GM10847 (cell line): ENCODE measurements around the gene ATOH8.

Experiments used
- POLR2A ChIP-seq: IDR thresholded peaks from 2 replicates; pipeline ENCODE4 v1.6.1; 2011; ENCODE audit not compliant: insufficient read length; ENCODE audit errors: extremely low read depth

The ATOH8 gene

DNA sequence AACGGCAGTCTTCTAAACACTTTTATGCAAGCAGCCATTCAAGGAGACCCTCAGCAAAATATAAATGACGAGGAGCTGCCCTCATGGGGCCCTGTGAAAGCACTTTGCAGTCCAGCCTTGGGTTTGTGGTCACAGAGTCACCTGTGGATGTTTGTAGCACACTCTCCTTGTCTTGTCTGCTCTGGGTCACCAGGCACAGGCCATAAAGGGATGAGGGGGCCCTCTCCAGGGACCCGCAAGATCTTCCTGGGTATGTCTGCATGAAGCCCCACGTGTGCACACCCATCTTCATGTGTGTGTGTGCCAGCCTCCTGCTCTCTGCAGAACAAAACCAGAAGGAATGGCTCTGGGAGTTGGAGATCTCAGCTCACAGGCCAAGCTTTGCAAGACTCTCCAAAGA, 36.2 kb downstream of the ATOH8 start:
- no peak for TF ChIP-seq POLR2A

DNA sequence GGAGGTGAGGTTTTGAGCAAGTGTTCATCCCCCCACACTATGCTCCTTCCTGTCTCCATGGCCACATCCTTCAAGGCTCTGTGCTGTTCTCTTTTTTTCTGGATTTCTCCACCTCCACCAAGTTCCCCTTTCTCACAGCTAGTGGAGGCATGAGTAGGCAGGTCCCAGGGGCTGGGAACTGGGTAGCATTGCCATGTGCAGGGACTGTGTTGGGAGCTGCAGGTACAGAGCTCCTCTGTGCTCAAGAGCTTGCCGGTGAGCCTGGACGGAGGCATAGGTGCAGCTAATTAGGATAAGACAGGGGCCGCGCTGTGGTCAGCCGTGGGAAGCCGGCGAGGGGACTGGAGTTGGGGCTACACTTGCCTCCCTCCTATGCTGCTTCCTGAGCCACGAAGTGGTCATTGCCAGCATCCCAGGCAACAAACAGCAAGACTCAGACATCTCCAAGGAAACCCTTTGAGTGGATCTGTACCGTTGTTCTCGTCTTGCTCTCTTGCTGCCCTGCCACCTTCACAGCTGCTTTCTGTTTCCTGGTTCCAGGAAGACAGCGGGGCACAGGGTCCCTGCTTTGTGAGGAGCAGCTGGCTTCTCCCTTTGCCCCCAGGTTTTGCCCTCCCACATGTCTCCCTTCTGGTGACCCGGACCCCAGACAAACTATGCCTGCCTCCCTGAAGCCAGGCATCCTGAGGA, 36.9 kb downstream of the ATOH8 start:
- TF ChIP-seq POLR2A, result no peak

DNA sequence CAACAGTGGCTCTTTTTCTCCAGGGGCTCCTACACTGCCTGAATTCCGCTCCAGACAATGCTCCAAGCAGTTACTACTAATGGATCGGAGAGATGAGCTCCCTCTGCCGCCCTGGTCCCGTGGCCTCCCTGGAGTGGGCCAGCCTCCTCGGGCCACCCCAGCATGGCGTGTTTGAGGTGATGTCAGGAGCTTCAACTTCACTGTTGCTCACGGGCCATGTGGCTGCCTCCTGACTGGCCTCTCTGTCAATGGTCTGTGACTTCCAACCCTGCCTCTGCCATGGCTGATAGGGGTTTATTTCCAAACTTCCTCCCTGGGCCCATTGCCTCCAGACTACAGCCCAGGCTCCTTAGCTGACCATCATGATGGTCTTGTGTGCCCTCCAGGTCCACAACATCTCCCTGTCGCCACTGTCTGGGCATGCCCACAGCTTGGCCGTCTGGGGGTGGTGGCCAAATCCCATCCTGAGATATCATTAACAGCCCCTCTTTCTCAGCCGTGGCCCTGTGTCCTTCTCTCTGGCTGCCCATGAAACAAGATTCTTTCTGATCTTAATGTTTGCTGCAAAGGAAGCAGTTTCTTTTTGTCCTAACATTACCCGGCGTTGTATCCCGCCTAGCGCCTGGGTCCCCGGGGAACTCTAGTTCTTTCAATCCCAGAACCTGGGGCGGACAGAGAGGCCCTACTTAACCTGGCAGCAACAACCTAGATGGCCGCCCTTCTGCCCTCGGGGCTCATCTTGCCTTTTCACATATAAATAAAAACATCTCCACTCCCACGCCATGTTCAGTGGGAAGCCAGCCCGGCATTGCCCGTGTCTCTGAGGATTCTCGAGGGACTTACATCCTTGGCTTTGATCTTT, 38.1 kb downstream of the ATOH8 start:
- no peak for TF ChIP-seq POLR2A

DNA sequence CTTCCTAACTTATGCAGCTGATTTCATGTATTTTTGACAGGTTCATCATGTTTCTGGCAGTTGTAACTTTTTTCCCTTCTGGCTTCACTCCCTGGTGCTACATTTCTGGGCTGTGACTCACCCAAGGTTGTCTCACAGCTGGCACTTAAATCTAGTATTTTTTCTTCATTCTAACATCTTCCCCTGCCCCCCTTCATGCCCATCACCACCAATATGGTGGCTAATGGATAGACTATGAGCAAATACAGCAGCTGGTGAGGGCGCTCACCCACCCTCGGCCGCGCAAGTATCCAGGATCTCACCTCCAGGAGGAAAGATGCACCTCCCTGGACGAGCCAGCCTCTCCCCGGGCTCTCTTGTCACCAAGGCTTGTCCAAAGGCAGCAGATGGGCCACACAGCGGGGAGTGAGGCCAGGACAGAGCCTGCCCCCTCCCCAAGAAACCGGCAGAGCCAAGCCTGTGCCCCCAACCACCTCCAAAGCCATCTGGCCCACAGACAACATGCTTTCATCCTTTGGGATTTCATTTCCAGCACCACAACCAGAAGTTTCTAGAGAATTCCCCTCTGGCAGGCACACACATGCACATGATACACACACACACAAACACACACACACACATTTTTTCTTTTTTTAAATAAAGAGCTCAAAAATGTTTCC, 39.1 kb downstream of the ATOH8 start:
- no peak for TF ChIP-seq POLR2A

DNA sequence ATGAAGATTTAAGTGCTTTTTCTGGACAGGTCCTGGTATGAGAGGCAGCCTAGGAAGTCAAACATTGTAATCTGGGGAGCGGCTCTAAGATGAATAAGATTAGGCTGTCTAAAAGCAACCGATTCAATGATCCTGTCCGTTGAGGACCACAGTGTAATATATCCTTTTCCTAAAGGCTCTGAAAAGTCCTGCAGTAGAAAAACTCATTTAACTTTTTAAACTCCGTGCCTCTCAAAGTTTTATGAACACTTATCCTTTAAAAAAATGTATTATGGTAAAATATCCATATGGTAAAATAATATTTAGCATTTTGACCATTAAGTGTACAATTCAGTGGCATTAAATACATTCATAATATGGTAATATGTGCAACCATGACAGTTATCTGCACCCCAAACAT, 39.8 kb downstream of the ATOH8 start:
- no peak for TF ChIP-seq POLR2A

DNA sequence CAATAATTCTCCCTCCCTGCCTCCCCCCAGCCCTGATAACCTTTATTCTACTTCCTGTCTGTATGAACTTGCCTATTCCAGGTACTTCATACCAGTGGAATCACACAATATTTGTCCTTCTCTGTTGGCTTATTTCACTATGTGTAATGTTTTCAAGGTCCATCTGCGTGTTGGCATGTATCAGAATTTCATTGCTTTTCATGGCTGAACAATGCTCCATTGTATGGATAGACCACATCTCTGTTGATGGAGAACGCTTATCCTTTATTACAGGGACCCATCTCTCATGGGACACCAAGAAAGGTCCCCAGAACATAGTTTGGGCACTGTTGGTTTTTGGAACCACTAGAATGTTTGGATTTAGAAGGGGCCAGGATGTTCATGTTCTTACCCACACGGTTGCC, 40.2 kb downstream of the ATOH8 start:
- TF ChIP-seq POLR2A, result no peak

DNA sequence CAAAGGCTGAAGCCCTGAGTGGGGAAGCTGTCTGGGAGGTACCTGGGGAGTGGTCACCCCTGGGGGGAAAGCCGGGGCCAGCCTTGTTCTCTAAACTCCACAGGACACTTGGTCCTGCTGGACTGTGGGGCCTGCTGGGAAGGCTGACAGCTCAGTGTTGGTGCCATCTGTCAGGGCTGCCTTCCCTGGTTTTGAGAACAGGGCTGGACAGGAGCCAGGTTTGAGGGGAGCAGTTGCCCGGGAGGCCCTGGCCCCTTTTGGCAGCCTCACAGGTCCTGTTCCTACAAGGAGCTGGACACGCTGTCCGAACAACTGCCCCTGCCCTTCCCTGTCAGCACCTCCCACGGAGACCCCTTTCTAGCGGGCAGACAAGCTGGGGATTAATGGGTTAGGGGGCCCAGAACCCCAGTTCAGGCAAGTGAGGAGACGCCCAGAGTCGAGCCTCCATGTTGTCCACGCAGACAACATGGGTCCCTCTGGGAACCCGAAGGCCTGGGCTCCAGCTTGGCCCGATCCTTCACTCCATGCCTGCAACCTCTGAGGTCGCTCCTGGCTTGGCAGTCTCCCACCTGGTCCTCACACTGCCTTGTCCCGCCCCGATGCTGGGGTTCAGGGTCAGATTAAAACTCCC, 40.8 kb downstream of the ATOH8 start:
- TF ChIP-seq POLR2A, result no peak

DNA sequence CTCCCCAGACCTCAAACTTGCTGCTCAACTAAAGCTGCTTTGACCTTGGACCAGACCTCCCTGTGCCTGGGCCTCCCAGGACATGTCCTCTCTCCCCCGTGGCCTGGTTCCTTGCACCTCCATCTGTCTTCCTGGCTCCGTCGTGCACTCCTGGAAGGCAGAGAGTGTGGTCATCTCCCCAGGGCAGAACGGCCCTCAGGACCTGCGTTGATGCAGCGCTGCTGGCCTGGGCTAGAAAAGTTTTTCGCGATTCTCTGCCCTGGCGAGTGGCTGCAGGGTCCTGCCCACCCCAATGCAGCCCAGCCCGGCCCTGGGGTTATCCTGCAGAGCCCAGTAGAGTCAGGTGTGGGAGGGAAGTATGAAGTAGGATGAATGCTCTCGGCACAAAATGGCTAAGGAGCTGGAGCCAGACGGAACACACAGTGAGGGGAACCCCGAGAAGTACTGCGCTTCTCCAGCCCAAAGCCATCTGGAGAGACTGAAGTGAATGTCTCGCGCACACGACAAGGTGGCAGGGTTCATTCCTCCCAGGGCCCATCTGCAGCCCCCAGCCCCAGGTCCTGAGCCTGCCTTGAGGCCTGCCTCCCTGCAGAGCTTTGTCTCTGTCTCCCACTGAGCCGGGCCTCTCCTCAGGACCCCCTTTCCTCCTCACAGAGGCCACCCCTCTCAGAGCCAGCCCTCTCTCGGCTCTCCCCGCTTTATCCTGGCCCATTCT, 41.7 kb downstream of the ATOH8 start:
- TF ChIP-seq POLR2A, result no peak

DNA sequence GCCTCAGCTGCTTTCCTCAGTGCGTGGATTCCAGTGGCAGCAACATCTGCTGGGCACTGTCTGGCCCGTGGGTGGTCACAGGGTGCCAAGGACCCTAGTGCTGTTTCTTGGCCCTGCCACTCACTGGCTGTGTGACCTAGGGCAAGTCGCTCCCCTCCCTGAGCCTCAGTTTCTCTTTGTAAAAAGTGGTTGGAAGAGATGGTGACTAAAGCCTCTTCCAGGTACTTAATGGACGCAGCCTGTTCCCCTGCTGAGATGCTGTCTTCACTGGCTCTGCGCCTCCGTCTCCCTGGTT, 42.2 kb downstream of the ATOH8 start:
- no peak for TF ChIP-seq POLR2A

DNA sequence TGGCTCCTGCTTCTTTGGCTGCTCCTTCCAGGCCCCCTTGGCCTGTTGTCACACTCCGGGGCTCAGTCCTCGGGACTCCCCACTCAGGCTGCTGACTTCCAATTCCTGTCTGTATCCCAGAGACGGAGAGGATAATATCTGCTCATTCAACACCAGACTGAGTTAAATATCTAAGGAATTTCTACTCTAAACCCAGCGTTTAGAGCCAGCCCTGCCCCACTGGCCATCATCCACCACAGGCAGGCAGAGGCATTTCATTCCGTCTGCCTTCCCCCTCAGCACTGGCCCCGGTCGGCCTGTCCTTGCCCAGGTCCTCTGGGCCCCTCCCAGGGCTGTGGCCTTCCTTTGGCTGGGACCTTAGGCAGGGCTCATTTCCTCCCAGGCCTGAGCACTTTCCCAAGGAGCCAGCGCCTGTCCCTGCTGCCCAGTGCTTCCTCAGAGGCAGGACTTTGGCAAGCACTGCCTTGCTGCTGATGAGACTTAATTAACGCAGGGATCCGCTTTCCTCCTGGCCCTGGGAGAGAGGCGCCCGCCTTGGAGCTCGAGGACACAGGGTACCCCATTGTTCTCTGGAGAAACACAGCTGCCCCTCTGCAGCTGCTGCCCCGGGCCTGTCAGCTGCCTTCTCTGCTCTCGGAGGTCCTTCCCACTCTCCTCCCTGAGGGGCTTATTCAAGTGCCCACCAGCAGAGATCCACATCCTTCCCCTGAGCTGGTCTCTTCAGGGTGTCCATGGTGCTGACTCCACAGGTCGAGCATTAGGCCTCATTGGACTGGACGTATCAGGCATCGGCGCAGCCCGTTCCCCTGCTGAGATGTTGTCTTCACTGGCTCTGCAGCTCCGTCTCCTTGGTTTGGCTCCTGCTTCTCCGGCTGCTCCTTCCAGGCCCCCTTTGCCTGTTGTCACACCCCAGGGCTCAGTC, 42.8 kb downstream of the ATOH8 start:
- TF ChIP-seq POLR2A, result no peak

DNA sequence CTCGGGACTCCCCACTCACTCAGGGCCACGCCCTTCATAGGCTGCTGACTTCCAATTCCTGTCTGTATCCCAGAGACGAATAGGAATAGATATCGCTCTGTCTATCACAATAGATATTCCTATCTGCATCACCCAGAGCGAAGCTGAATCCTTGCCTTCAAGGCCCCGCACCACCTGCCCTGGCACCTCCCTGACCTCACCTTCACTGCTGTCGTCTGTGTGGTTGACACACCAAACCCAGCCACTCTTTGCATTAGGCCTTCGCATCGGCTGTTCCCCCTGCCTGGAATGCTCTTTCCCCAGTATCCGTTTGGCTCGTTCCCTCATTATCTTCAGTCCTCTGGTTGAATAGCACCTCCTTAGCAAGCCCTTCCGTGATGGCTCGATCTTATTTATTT, 43.5 kb downstream of the ATOH8 start:
- no peak for TF ChIP-seq POLR2A

DNA sequence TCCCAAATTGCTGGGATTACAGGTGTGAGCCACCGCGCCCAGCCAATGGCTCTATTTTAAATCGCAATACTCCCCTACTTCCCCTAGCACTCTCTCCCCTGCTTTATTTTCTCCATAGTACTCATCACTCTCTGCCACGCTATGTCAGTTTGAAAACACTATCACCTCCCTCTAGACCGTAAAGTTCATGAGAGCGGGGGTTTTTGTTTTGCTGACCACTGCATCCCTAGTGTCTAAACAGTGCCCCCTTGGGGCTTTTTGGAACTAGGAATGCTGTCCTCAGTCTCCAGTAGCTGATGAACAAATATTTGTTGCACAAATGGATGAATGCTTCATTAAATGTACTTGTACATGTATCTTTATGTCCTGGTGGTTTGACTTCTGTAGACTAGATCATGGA, 44.1 kb downstream of the ATOH8 start:
- no peak for TF ChIP-seq POLR2A

DNA sequence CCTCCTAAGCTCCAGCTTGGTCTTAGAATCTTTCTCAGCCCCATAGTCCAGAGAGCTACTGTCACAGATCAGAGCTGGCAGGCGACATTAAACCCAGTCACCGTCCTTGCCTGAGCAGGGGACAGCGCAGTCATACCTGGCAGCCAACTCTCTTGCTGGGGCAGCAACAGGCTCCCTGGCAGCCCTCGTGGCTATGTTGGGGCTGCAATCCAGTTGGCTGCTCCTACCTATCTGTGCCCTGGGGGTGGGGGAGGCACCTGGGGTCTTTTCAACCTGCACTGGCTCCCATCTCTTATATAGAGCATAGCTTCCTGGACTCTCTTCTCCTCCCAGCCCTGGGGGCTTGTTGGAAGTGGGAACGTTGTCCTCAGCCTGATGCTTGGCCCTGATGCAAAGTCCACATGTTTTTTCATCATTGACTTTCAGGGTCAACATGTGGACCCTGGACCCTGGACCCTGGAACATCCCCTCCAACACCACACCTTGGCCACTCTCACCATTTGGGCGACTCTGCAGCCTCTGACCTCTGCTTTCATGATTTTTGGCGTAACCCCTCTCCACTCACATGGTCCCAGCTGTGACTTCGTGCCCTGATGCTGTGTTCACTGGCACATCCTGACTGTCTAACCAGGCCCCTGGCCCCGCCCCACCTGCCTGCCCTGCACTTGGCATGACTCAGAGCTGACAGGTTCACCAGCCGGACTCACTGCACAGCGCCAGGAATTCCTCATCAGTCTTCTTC, 45.6 kb downstream of the ATOH8 start:
- TF ChIP-seq POLR2A, result no peak
